GM08714 (cell line): ENCODE measurements around the gene SP3.

Experiments
- H3K4me3 ChIP-seq: fragments of 200-500 bp; sonication (Bioruptor generic); 2 replicates; pipeline ENCODE4 v1.5.1; 2014; ENCODE audit warnings: mild to moderate bottlenecking, low read length, inconsistent platforms
- ZNF274 ChIP-seq: IDR thresholded peaks from 2 replicates; pipeline ENCODE4 v1.6.1; 2012; ENCODE audit warnings: mild to moderate bottlenecking, low read depth, low read length

Gene SP3

GRCh38 chr2:174003720-174004695 lies 38.8 kb upstream of the SP3 start:
- no peak overlapping the region for H3K4me3 ChIP-seq
- TF ChIP-seq ZNF274, result no peak

GRCh38 chr2:174002679-174003078 lies 37.5 kb upstream of the SP3 start:
- H3K4me3 ChIP-seq, result no peak overlapping the region
- TF ChIP-seq ZNF274, result no peak

- H3K4me3 ChIP-seq, result no peak overlapping the region
- no peak for TF ChIP-seq ZNF274
Measured at GRCh38 chr2:174001107-174001506, 35.9 kb upstream of the SP3 start.

- TF ChIP-seq ZNF274, result no peak
- H3K4me3 ChIP-seq, result no peak overlapping the region
Measured at GRCh38 chr2:173999724-174000123, 34.6 kb upstream of the SP3 start.

GRCh38 chr2:173999272-173999671 lies 34.1 kb upstream of the SP3 start:
- no peak for TF ChIP-seq ZNF274
- H3K4me3 ChIP-seq, result no peak overlapping the region

- no peak overlapping the region for H3K4me3 ChIP-seq
- TF ChIP-seq ZNF274, result no peak
Measured at GRCh38 chr2:173998386-173998785, 33.2 kb upstream of the SP3 start.

GRCh38 chr2:173997753-173998152 lies 32.6 kb upstream of the SP3 start:
- TF ChIP-seq ZNF274, result no peak
- H3K4me3 ChIP-seq, result no peak overlapping the region

- no peak for TF ChIP-seq ZNF274
- H3K4me3 ChIP-seq, result no peak overlapping the region
Measured at GRCh38 chr2:173997269-173997668, 32.1 kb upstream of the SP3 start.

- H3K4me3 ChIP-seq, result no peak overlapping the region
- TF ChIP-seq ZNF274, result no peak
Measured at GRCh38 chr2:173996766-173997165, 31.6 kb upstream of the SP3 start.

GRCh38 chr2:173993459-173993858 lies 28.3 kb upstream of the SP3 start:
- H3K4me3 ChIP-seq, result no peak overlapping the region

GRCh38 chr2:173991856-173992588 lies 26.8 kb upstream of the SP3 start:
- no peak overlapping the region for H3K4me3 ChIP-seq
- no peak for TF ChIP-seq ZNF274

More at GRCh38 chr2:173993459-173993858, 28.3 kb upstream of the SP3 start:
- no peak for TF ChIP-seq ZNF274

- no peak overlapping the region for H3K4me3 ChIP-seq
- no peak for TF ChIP-seq ZNF274
Measured at GRCh38 chr2:173990970-173991819, 26.0 kb upstream of the SP3 start.

GRCh38 chr2:173990245-173990644 lies 25.1 kb upstream of the SP3 start:
- H3K4me3 ChIP-seq, result no peak overlapping the region
- TF ChIP-seq ZNF274, result no peak

GRCh38 chr2:173989884-173990215 lies 24.7 kb upstream of the SP3 start:
- peak overlapping the region; percentile 10; the same call in 1 of the 2 replicates for H3K4me3 ChIP-seq
- no peak for TF ChIP-seq ZNF274
